Stimulated activated naive CD8-positive, alpha-beta T cell treated with anti-CD3 and anti-CD28 coated beads, Interleukin-15, Interleukin-2, amounts not matched to agents 100 ng/mL and 50 ng/mL, for 24 hours (primary cell): ENCODE measurements around the gene DNAH10.
A peak's percentile ranks its signal among the peaks of the same experiment; 100 is the strongest.

Experiments
- H3K27ac Mint-ChIP-seq: one replicate; pipeline ENCODE4 v1.8.0; 2021; ENCODE audit warnings: mild to moderate bottlenecking, mixed read lengths
- H3K27me3 Mint-ChIP-seq: one replicate; pipeline ENCODE4 v1.8.0; 2021; ENCODE audit warnings: mixed read lengths
- H3K36me3 Mint-ChIP-seq: one replicate; pipeline ENCODE4 v1.8.0; 2021; ENCODE audit warnings: low read depth, mixed read lengths
- H3K4me1 Mint-ChIP-seq: one replicate; pipeline ENCODE4 v1.8.0; 2021; ENCODE audit warnings: low read depth, mixed read lengths
- H3K4me3 Mint-ChIP-seq: one replicate; pipeline ENCODE4 v1.8.0; 2021; ENCODE audit warnings: mild to moderate bottlenecking, mixed read lengths
- H3K9me3 Mint-ChIP-seq: one replicate; pipeline ENCODE4 v1.8.0; 2021; ENCODE audit warnings: mixed read lengths

Gene DNAH10

GRCh38 chr12:123732251-123732650 lies 29.9 kb upstream of the DNAH10 start:
- Mint-ChIP-seq H3K36me3 (peaks cover 89% of the 10 kb centered on the region), H3K9me3 (no peaks in the 10 kb centered on the region), H3K27me3 (no peaks in the 10 kb centered on the region), H3K4me1 (peaks cover 38% of the 10 kb centered on the region), H3K27ac (peak overlapping the region; percentile 5), H3K4me3 (no peak overlapping the region)

GRCh38 chr12:123733229-123733628 lies 28.9 kb upstream of the DNAH10 start:
- Mint-ChIP-seq H3K4me1 (peaks cover 46% of the 10 kb centered on the region), H3K27me3 (no peaks in the 10 kb centered on the region), H3K27ac (peak overlapping the region; percentile 83), H3K4me3 (no peak overlapping the region), H3K36me3 (peaks cover 89% of the 10 kb centered on the region), H3K9me3 (no peaks in the 10 kb centered on the region)

GRCh38 chr12:123734268-123734667 lies 27.8 kb upstream of the DNAH10 start:
- no peak overlapping the region for H3K4me3 Mint-ChIP-seq
- peaks cover 88% of the 10 kb centered on the region for H3K36me3 Mint-ChIP-seq
- H3K27me3 Mint-ChIP-seq = no peaks in the 10 kb centered on the region
- H3K9me3 Mint-ChIP-seq = no peaks in the 10 kb centered on the region
- H3K27ac Mint-ChIP-seq = no peak overlapping the region
- H3K4me1 Mint-ChIP-seq = peaks cover 49% of the 10 kb centered on the region

- H3K27ac Mint-ChIP-seq = peak overlapping the region; percentile 88
- H3K27me3 Mint-ChIP-seq = no peaks in the 10 kb centered on the region
- H3K36me3 Mint-ChIP-seq = peaks cover 86% of the 10 kb centered on the region
- H3K4me3 Mint-ChIP-seq = peak overlapping the region; percentile 52
- peaks cover 56% of the 10 kb centered on the region for H3K4me1 Mint-ChIP-seq
- no peaks in the 10 kb centered on the region for H3K9me3 Mint-ChIP-seq
These were observed 20.0 kb upstream of the DNAH10 start for GRCh38 chr12:123741937-123742572.

- Mint-ChIP-seq H3K4me1 (peaks cover 54% of the 10 kb centered on the region), H3K36me3 (peaks cover 86% of the 10 kb centered on the region), H3K4me3 (no peak overlapping the region), H3K9me3 (no peaks in the 10 kb centered on the region), H3K27ac (peak overlapping the region; percentile 85), H3K27me3 (no peaks in the 10 kb centered on the region)
These were observed 19.1 kb upstream of the DNAH10 start for GRCh38 chr12:123743002-123743401.

GRCh38 chr12:123744836-123745235 lies 17.3 kb upstream of the DNAH10 start:
- Mint-ChIP-seq H3K9me3 (no peaks in the 10 kb centered on the region), H3K4me1 (peaks cover 43% of the 10 kb centered on the region), H3K27ac (peak overlapping the region; percentile 71), H3K4me3 (no peak overlapping the region), H3K27me3 (no peaks in the 10 kb centered on the region), H3K36me3 (peaks cover 86% of the 10 kb centered on the region)

DNA sequence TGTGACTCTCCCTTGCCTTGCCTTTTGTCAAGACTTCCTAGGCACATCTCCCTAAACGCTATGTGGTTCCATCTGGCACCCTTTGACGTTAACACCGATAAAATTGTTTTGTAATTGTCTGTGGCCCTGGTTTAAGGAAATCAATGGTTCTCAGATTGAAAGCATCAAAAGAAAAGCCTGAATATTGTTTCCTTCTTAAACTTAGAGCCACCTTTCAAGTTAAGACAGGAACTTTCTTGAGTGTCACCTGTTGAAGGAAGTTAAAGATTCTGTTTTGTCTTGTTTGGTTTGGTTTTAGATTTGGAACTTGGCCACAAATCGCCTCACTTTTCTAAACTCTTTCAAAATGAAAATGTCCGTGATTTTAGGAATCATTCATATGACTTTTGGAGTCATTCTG lies 14.8 kb upstream of the DNAH10 start:
- Mint-ChIP-seq H3K27ac (peak overlapping the region; percentile 40), H3K36me3 (peaks cover 78% of the 10 kb centered on the region), H3K9me3 (no peaks in the 10 kb centered on the region), H3K4me3 (no peak overlapping the region), H3K27me3 (no peaks in the 10 kb centered on the region), H3K4me1 (peaks cover 31% of the 10 kb centered on the region)

DNA sequence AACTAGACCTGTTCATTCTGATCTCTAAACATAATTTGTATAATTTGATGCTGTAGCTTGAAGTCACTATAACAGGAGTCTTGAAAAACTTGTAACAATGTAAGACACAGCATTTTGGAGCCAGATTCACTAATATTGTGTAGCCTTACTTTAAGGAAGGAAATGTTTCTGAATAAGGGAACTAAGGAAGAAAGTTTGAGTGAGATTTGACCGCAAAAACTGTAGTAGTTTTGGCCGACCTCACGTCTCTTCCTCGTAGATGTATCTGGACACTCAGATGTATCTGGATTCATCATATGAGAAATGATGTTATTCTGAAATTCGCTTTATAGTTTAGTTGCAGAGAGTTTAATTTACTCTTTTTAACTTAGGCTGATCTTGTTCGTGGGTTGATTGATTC lies 13.9 kb upstream of the DNAH10 start:
- Mint-ChIP-seq H3K27me3 (no peaks in the 10 kb centered on the region), H3K4me1 (peaks cover 23% of the 10 kb centered on the region), H3K27ac (peak overlapping the region; percentile 9), H3K9me3 (no peaks in the 10 kb centered on the region), H3K4me3 (no peak overlapping the region), H3K36me3 (peaks cover 76% of the 10 kb centered on the region)

GRCh38 chr12:123748661-123749060 lies 13.4 kb upstream of the DNAH10 start:
- H3K4me1 Mint-ChIP-seq = peaks cover 19% of the 10 kb centered on the region
- no peaks in the 10 kb centered on the region for H3K9me3 Mint-ChIP-seq
- peak overlapping the region; percentile 9 for H3K27ac Mint-ChIP-seq
- no peaks in the 10 kb centered on the region for H3K27me3 Mint-ChIP-seq
- H3K4me3 Mint-ChIP-seq = no peak overlapping the region
- H3K36me3 Mint-ChIP-seq = peaks cover 78% of the 10 kb centered on the region

DNA sequence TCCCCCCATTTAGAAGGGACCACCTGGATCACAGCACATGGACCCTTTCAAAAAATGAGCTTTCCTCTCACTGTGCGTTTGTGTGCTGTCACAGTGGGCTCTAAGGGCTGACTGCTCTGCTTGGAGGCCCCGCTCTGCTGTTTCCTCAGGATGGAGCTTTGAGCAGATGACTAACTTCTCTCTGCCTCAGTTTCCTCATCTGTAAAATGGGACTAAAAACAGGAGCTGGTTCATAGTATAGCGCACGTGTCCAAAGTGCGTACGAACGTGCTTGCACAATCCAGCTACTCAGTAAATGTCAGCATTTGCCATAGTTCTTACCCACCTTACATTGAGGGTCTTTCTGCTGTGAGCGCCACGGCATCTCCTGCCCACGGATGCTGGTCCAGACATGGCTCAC lies 12.7 kb upstream of the DNAH10 start:
- Mint-ChIP-seq H3K27ac (no peak overlapping the region), H3K9me3 (no peaks in the 10 kb centered on the region), H3K4me3 (no peak overlapping the region), H3K36me3 (peaks cover 75% of the 10 kb centered on the region), H3K4me1 (peaks cover 18% of the 10 kb centered on the region), H3K27me3 (no peaks in the 10 kb centered on the region)

DNA sequence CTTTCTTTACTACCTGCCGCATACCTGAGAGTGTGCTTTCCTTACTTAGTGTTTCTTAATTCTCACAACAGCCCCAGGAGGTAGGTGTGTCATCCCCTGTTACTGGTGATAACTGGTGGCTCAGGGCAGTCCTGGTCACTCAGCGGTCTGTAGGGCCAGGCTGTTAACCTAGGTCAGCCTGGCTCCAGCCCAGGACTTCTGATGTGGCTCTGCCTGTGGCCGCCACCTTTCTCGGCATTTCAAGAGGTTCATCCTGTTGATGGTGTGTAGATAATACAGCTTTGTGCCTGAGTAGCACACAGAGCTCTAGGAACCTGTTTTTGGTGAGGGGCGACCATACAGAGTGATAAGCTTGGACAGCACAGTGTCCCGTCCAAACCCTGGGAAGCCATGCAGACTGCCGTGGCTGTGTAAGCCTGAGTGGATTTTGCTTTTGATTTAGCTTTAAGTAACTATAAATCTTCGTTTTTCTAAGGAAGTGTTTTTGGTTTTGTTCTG lies 11.9 kb upstream of the DNAH10 start:
- no peak overlapping the region for H3K4me3 Mint-ChIP-seq
- no peaks in the 10 kb centered on the region for H3K27me3 Mint-ChIP-seq
- H3K27ac Mint-ChIP-seq = no peak overlapping the region
- peaks cover 74% of the 10 kb centered on the region for H3K36me3 Mint-ChIP-seq
- peaks cover 16% of the 10 kb centered on the region for H3K4me1 Mint-ChIP-seq
- H3K9me3 Mint-ChIP-seq = no peaks in the 10 kb centered on the region

DNA sequence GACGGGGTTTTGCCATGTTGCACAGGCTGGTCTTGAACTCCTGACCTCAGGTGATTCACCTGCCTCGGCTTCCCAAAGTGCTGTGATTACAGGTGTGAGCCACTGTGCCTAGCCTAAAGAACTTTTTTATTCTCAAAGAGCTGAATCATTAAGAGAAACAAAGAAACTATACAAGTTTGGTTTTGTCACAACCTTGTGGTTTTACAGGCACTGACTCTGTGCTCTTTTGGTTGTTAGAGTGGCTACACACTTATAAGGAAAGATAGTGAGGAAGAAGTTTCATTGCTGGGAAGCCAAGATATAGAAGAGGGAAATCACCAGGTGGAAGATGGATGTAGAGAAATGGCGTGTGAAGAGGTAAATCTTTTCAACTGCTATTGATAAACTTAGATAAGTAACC lies 10.1 kb upstream of the DNAH10 start:
- Mint-ChIP-seq H3K27me3 (no peaks in the 10 kb centered on the region), H3K4me1 (peaks cover 11% of the 10 kb centered on the region), H3K9me3 (no peaks in the 10 kb centered on the region), H3K27ac (no peak overlapping the region), H3K36me3 (peaks cover 66% of the 10 kb centered on the region), H3K4me3 (no peak overlapping the region)

GRCh38 chr12:123754041-123754772 lies 7.9 kb upstream of the DNAH10 start:
- Mint-ChIP-seq H3K36me3 (peaks cover 63% of the 10 kb centered on the region), H3K27me3 (no peaks in the 10 kb centered on the region), H3K4me1 (peaks cover 4% of the 10 kb centered on the region), H3K27ac (no peak overlapping the region), H3K4me3 (no peak overlapping the region), H3K9me3 (no peaks in the 10 kb centered on the region)

- Mint-ChIP-seq H3K4me3 (no peak overlapping the region), H3K27me3 (no peaks in the 10 kb centered on the region), H3K36me3 (peaks cover 46% of the 10 kb centered on the region), H3K4me1 (peaks cover 9% of the 10 kb centered on the region), H3K27ac (no peak overlapping the region), H3K9me3 (no peaks in the 10 kb centered on the region)
These were observed 4.5 kb upstream of the DNAH10 start for GRCh38 chr12:123757561-123757960.

- H3K36me3 Mint-ChIP-seq = peaks cover 28% of the 10 kb centered on the region
- H3K27me3 Mint-ChIP-seq = peaks cover 3% of the 10 kb centered on the region
- H3K27ac Mint-ChIP-seq = no peak overlapping the region
- no peak overlapping the region for H3K4me3 Mint-ChIP-seq
- no peaks in the 10 kb centered on the region for H3K9me3 Mint-ChIP-seq
- H3K4me1 Mint-ChIP-seq = peaks cover 9% of the 10 kb centered on the region
These were observed 1.7 kb upstream of the DNAH10 start for GRCh38 chr12:123760267-123760938.
